WTC11 (cell line): ENCODE data around the gene MAP3K2. TPM values are rescaled to one million over a fixed set of nuclear protein-coding genes. Genes with fewer than 3 reads are reported as not detected.

ENCODE experiments used
- ATAC-seq: fragments of 200-7000 bp; cut with Tn5 transposase; 2 replicates; pipeline ENCODE4 v1.10.0; 2021; ENCODE audit warnings: mild to moderate bottlenecking, moderate library complexity
- CTCF ChIA-PET: fragments of 300-600 bp; sonication (Branson Sonifier 250); formaldehyde crosslinking; loops from one replicate; lab custom pipeline; 2021; ENCODE audit warnings: antibody characterized with exemption; lab: Charles Lee
- POLR2A ChIA-PET: fragments of 350-600 bp; sonication (Branson Sonifier 250); formaldehyde crosslinking; loops from one replicate; lab custom pipeline; 2021; ENCODE audit warnings: antibody characterized with exemption; lab: Charles Lee
- DNase-seq: peaks from one replicate; pipeline ENCODE4 v3.0.0; 2021; ENCODE audit warnings: low spot score
- H3K27ac Mint-ChIP-seq: 2 replicates; pipeline ENCODE4 v1.8.0; 2021; ENCODE audit warnings: mixed read lengths
- H3K27me3 Mint-ChIP-seq: 2 replicates; pipeline ENCODE4 v1.8.0; 2021; ENCODE audit warnings: low read depth, mild to moderate bottlenecking, moderate library complexity, mixed read lengths
- H3K36me3 Mint-ChIP-seq: 2 replicates; pipeline ENCODE4 v1.8.0; 2021; ENCODE audit warnings: mixed read lengths
- H3K4me1 Mint-ChIP-seq: 2 replicates; pipeline ENCODE4 v1.8.0; 2022; ENCODE audit warnings: mixed read lengths
- H3K4me3 Mint-ChIP-seq: 2 replicates; pipeline ENCODE4 v1.8.0; 2021; ENCODE audit warnings: mild to moderate bottlenecking, moderate library complexity, mixed read lengths
- H3K9me3 Mint-ChIP-seq: 2 replicates; pipeline ENCODE4 v1.8.0; 2021; ENCODE audit warnings: mixed read lengths
- ARID4B ChIP-seq: sonication (generic); formaldehyde crosslinking; IDR thresholded peaks from 2 replicates; pipeline ENCODE4 v1.8.0; 2023; ENCODE audit warnings: missing genetic modification reagents, mild to moderate bottlenecking, borderline replicate concordance
- ATF1 ChIP-seq: sonication (generic); formaldehyde crosslinking; IDR thresholded peaks from 2 replicates; pipeline ENCODE4 v1.8.1; 2023; ENCODE audit warnings: mild to moderate bottlenecking, moderate library complexity, missing genetic modification reagents
- ETV6 ChIP-seq: sonication (generic); formaldehyde crosslinking; IDR thresholded peaks from 2 replicates; pipeline ENCODE4 v1.8.1; 2022; ENCODE audit warnings: mild to moderate bottlenecking, missing genetic modification reagents
- FOXK1 ChIP-seq: sonication (generic); formaldehyde crosslinking; IDR thresholded peaks from 2 replicates; pipeline ENCODE4 v1.8.0; 2022; ENCODE audit warnings: mild to moderate bottlenecking, moderate library complexity, missing genetic modification reagents
- FOXP4 ChIP-seq: sonication (generic); formaldehyde crosslinking; IDR thresholded peaks from 2 replicates; pipeline ENCODE4 v1.8.0; 2022; ENCODE audit warnings: mild to moderate bottlenecking, missing genetic modification reagents
- MAX ChIP-seq: sonication (generic); formaldehyde crosslinking; IDR thresholded peaks from 2 replicates; pipeline ENCODE4 v1.8.0; 2022; ENCODE audit warnings: mild to moderate bottlenecking, missing genetic modification reagents
- NR2C2 ChIP-seq: sonication (generic); formaldehyde crosslinking; IDR thresholded peaks from 2 replicates; pipeline ENCODE4 v1.8.0; 2022; ENCODE audit warnings: mild to moderate bottlenecking, missing genetic modification reagents
- SP1 ChIP-seq: sonication (generic); formaldehyde crosslinking; conservative IDR thresholded peaks from 2 replicates; pipeline ENCODE4 v1.8.1; 2022; ENCODE audit warnings: missing genetic modification reagents
- STAT6 ChIP-seq: sonication (generic); formaldehyde crosslinking; conservative IDR thresholded peaks from 2 replicates; pipeline ENCODE4 v1.8.1; 2023; ENCODE audit warnings: mild to moderate bottlenecking, low read depth, missing genetic modification reagents, moderate library complexity
- USF1 ChIP-seq: sonication (generic); formaldehyde crosslinking; IDR thresholded peaks from 2 replicates; pipeline ENCODE4 v1.8.0; 2022; ENCODE audit warnings: mild to moderate bottlenecking, missing genetic modification reagents
- ZBTB43 ChIP-seq: sonication (generic); formaldehyde crosslinking; IDR thresholded peaks from 2 replicates; pipeline ENCODE4 v1.8.1; 2023; ENCODE audit warnings: mild to moderate bottlenecking, missing genetic modification reagents
- ZNF263 ChIP-seq: sonication (generic); formaldehyde crosslinking; IDR thresholded peaks from 2 replicates; pipeline ENCODE4 v1.8.1; 2022; ENCODE audit warnings: low read depth, mild to moderate bottlenecking, moderate library complexity, missing genetic modification reagents
- ZNF281 ChIP-seq: sonication (generic); formaldehyde crosslinking; IDR thresholded peaks from 2 replicates; pipeline ENCODE4 v1.8.0; 2023; ENCODE audit warnings: mild to moderate bottlenecking, missing genetic modification reagents
- ZNF423 ChIP-seq: fragments of 250-450 bp; sonication (Bioruptor Pico); IDR thresholded peaks from 2 replicates; pipeline ENCODE4 v2.1.2; 2022; ENCODE audit warnings: mild to moderate bottlenecking, moderate library complexity
- total RNA-seq: library from RNA; stranded (reverse); gene quantifications from 3 replicates; pipeline ENCODE4 v1.2.3, GENCODE V29; 2021

Gene MAP3K2
- total RNA-seq, 1 experiment from 2014 or later = 26.9 TPM

- Mint-ChIP-seq H3K4me1 (peaks cover 22% of the 10 kb centered on the region), H3K9me3 (no peaks in the 10 kb centered on the region), H3K27ac (peak overlapping the region; percentile 96), H3K27me3 (no peaks in the 10 kb centered on the region; the same call in 1 of the 2 replicates), H3K36me3 (peaks cover 3% of the 10 kb centered on the region; the same call in 1 of the 2 replicates), H3K4me3 (peak overlapping the region; percentile 93)
- TF ChIP-seq FOXP4 (CRISPR knock-in tag) (no peak), MAX (CRISPR knock-in tag) (0 out of 2 replicates have a peak, but pooled peaks have one; percentile 45), ZNF281 (CRISPR knock-in tag) (no peak), ZNF423 (peak; percentile 77; the same call in 1 of the 2 replicates), NR2C2 (no peak), STAT6 (CRISPR knock-in tag) (no peak), ATF1 (no peak), ZBTB43 (peak; percentile 89), FOXK1 (CRISPR knock-in tag) (peak; percentile 53; the same call in 1 of the 2 replicates), ETV6 (CRISPR knock-in tag) (no peak), SP1 (CRISPR knock-in tag) (peak; percentile 42), ARID4B (peak; percentile 41), USF1 (CRISPR knock-in tag) (no peak), ZNF263 (CRISPR knock-in tag) (no peak)
- DNase-seq (peak; percentile 73), ATAC-seq (peak; percentile 67)
- POLR2A ChIA-PET = no interaction called here
- CTCF ChIA-PET = interaction anchor here (0.9 to 1.1 kb wide), 2 partner anchors 29 to 66 kb away, joined by 3 read pairs; no protein-coding TSS in a partner anchor
Observed at GRCh38 chr2:127386764-127387654, 766 bp downstream of the MAP3K2 start.
